ENCODE results near the gene SLC16A13.
A peak's percentile ranks its signal among the peaks of the same experiment; 100 is the strongest.
"Not testable (repeated sequence)": the region's sequence is repeated elsewhere in the genome, so short reads cannot be mapped to it uniquely, and the experiment has no call there.

Gene SLC16A13

GRCh38 chr17:7045492-7046126, 9.8 kb downstream of the SLC16A13 start:
- H3K4me3 ChIP-seq: peak overlapping the region; percentile 39
- TF ChIP-seq EZH2 (IDR thresholded peaks at IDR 0.05): no peak
- no peak for TF ChIP-seq FOXP2 (optimal IDR thresholded peaks at IDR 0.05; ENCODE audit: control extremely low read depth, extremely low read length, insufficient read depth)
- TF ChIP-seq POLR2AphosphoS5 (IDR thresholded peaks at IDR 0.05; ENCODE audit: borderline replicate concordance, low read depth, low read length): no peak
- no peaks in the 10 kb centered on the region for H3K9me3 ChIP-seq (ENCODE audit: low read depth, low read length)
- H3K9ac ChIP-seq (ENCODE audit: insufficient read length): no peak overlapping the region
- peak; percentile 55 for DNase-seq (ENCODE audit: low read depth, low spot score)
- no peak overlapping the region for H3K27ac ChIP-seq
- no peaks in the 10 kb centered on the region for H3K36me3 ChIP-seq (ENCODE audit: insufficient read depth, low read length)

- Histone ChIP-seq H3K36me3 (ENCODE audit: insufficient read depth, low read length) (no peaks in the 10 kb centered on the region), H3K9me3 (ENCODE audit: low read depth, low read length) (no peaks in the 10 kb centered on the region), H3K27ac (no peak overlapping the region), H3K4me3 (peak overlapping the region; percentile 39), H3K9ac (ENCODE audit: insufficient read length) (no peak overlapping the region)
- TF ChIP-seq EZH2 (IDR thresholded peaks at IDR 0.05): no peak
- TF ChIP-seq FOXP2 (optimal IDR thresholded peaks at IDR 0.05; ENCODE audit: control extremely low read depth, extremely low read length, insufficient read depth): no peak
- TF ChIP-seq POLR2AphosphoS5 (IDR thresholded peaks at IDR 0.05; ENCODE audit: borderline replicate concordance, low read depth, low read length): no peak
- DNase-seq (ENCODE audit: low read depth, low spot score): no peak
These were observed 10.4 kb downstream of the SLC16A13 start for GRCh38 chr17:7046127-7046724.

- not testable (repeated sequence) for H3K36me3 ChIP-seq (ENCODE audit: insufficient read depth, low read length); H3K9me3 ChIP-seq (ENCODE audit: low read depth, low read length); H3K4me3 ChIP-seq; H3K27ac ChIP-seq; DNase-seq (ENCODE audit: low read depth, low spot score); H3K9ac ChIP-seq (ENCODE audit: insufficient read length)
These were observed 11.0 kb downstream of the SLC16A13 start for GRCh38 chr17:7046725-7047397.

- DNase-seq (ENCODE audit: low read depth, low spot score): no peak
- Histone ChIP-seq H3K9ac (ENCODE audit: insufficient read length) (no peak overlapping the region), H3K27ac (no peak overlapping the region), H3K9me3 (ENCODE audit: low read depth, low read length) (no peaks in the 10 kb centered on the region), H3K36me3 (ENCODE audit: insufficient read depth, low read length) (no peaks in the 10 kb centered on the region), H3K4me3 (no peak overlapping the region)
- no peak for TF ChIP-seq POLR2AphosphoS5 (IDR thresholded peaks at IDR 0.05; ENCODE audit: borderline replicate concordance, low read depth, low read length)
- no peak for TF ChIP-seq FOXP2 (optimal IDR thresholded peaks at IDR 0.05; ENCODE audit: control extremely low read depth, extremely low read length, insufficient read depth)
- no peak for TF ChIP-seq EZH2 (IDR thresholded peaks at IDR 0.05)
These were observed 11.8 kb downstream of the SLC16A13 start for GRCh38 chr17:7047566-7047965.

GRCh38 chr17:7048968-7049367, 13.2 kb downstream of the SLC16A13 start:
- no peak for TF ChIP-seq FOXP2 (optimal IDR thresholded peaks at IDR 0.05; ENCODE audit: control extremely low read depth, extremely low read length, insufficient read depth)
- Histone ChIP-seq H3K4me3 (no peak overlapping the region), H3K36me3 (ENCODE audit: insufficient read depth, low read length) (no peaks in the 10 kb centered on the region), H3K27ac (no peak overlapping the region), H3K9ac (ENCODE audit: insufficient read length) (no peak overlapping the region), H3K9me3 (ENCODE audit: low read depth, low read length) (no peaks in the 10 kb centered on the region)
- DNase-seq (ENCODE audit: low read depth, low spot score): no peak

GRCh38 chr17:7050583-7050982, 14.8 kb downstream of the SLC16A13 start:
- not testable (repeated sequence) for H3K9ac ChIP-seq (ENCODE audit: insufficient read length); H3K27ac ChIP-seq; H3K36me3 ChIP-seq (ENCODE audit: insufficient read depth, low read length); DNase-seq (ENCODE audit: low read depth, low spot score); H3K9me3 ChIP-seq (ENCODE audit: low read depth, low read length); H3K4me3 ChIP-seq

GRCh38 chr17:7056386-7056785, 20.6 kb downstream of the SLC16A13 start:
- TF ChIP-seq FOXP2 (optimal IDR thresholded peaks at IDR 0.05; ENCODE audit: control extremely low read depth, extremely low read length, insufficient read depth): no peak
- DNase-seq (ENCODE audit: low read depth, low spot score): no peak
- no peak overlapping the region for H3K27ac ChIP-seq

GRCh38 chr17:7058831-7059447, 23.1 kb downstream of the SLC16A13 start:
- H3K9me3 ChIP-seq (ENCODE audit: low read depth, low read length): no peaks in the 10 kb centered on the region
- no peak for DNase-seq (ENCODE audit: low read depth, low spot score)
- TF ChIP-seq POLR2AphosphoS5 (IDR thresholded peaks at IDR 0.05; ENCODE audit: borderline replicate concordance, low read depth, low read length): no peak
- TF ChIP-seq EZH2 (IDR thresholded peaks at IDR 0.05): no peak
- no peak for TF ChIP-seq FOXP2 (optimal IDR thresholded peaks at IDR 0.05; ENCODE audit: control extremely low read depth, extremely low read length, insufficient read depth)
- no peak overlapping the region for H3K9ac ChIP-seq (ENCODE audit: insufficient read length)
- H3K36me3 ChIP-seq (ENCODE audit: insufficient read depth, low read length): no peaks in the 10 kb centered on the region
- H3K4me3 ChIP-seq: no peak overlapping the region
- H3K27ac ChIP-seq: no peak overlapping the region

More at GRCh38 chr17:7056386-7056785, 20.6 kb downstream of the SLC16A13 start:
- H3K4me3 ChIP-seq: no peak overlapping the region
- H3K36me3 ChIP-seq (ENCODE audit: insufficient read depth, low read length): no peaks in the 10 kb centered on the region
- no peak overlapping the region for H3K9ac ChIP-seq (ENCODE audit: insufficient read length)
- H3K9me3 ChIP-seq (ENCODE audit: low read depth, low read length): no peaks in the 10 kb centered on the region

Measured in SK-N-MC (cell line).